ENCODE results near the gene FAN1.

DNA sequence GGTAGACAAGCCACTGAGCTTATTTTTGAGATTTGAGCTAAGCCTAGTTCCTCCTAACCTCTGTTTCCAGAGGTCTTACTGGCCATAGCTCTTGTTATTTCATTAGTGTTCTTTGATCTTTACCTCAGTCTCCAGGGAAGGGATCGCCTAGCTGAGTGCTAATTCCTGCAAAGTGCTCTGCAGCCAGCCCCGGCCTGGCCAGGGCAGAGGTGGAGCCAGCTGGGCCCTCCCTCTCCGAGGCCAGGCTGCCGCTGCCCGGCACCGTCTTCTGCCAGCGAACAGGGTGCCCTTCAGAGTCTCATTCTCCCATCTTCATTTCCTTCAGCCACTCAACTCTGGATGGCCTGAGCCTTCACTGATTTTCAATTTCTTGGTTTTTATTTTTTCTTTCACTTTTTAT lies 19.7 kb downstream of the FAN1 start:
- TF ChIP-seq CTCF (conservative IDR thresholded peaks at IDR 0.05), result no peak
- TF ChIP-seq EZH2 (IDR thresholded peaks at IDR 0.05; ENCODE audit: low read depth), result no peak

Measured in PC-9 (cell line).